HL-60 (cell line): ENCODE results near the gene ADIPOR2.

Source experiments
- GABPA ChIP-seq: IDR thresholded peaks from 2 replicates; pipeline ENCODE4 v1.6.1; 2012; ENCODE audit warnings: low read depth
- POLR2AphosphoS5 ChIP-seq: IDR thresholded peaks from 2 replicates; pipeline ENCODE4 v1.6.1; 2012; ENCODE audit warnings: low read depth
- SPI1 ChIP-seq: IDR thresholded peaks from 2 replicates; pipeline ENCODE4 v1.6.1; 2012; ENCODE audit warnings: low read depth, mild to moderate bottlenecking, borderline replicate concordance
- TF ChIP-seq, protein P1 (sequence below): IDR thresholded peaks from one replicate; pipeline ENCODE4 v1.5.1; 2011; ENCODE audit warnings: low read length, control low read depth, inconsistent platforms; ENCODE audit not compliant: insufficient read depth
- TF ChIP-seq, protein P2 (sequence below): IDR thresholded peaks from 2 replicates; pipeline ENCODE4 v1.6.1; 2012; ENCODE audit warnings: low read depth; ENCODE audit not compliant: insufficient replicate concordance

DNA sequence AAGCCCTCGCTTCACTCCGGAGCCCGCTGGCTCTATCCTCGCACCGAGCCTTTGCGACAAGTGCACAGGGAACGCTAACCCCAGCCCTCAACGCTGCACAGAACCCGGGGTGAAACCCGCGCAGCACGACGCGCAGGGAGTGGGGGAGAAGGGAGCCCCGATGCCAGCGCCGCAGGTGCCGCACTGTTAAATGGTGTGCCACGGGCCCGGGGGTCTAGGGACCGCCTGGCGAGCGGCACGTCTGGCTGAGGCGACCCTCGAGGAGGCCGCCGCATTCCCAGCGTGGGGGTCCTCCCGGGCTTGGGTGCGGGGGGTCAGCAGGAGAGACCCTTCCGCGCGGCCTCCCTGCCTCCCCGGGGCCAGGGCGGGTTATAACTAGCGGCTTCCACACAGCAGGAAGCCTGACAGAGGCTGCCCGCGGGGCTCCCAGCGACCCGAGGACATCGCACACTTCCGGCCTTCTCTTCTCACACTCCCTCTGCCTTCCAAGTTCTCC lies 105.7 kb downstream of the ADIPOR2 start:
- TF ChIP-seq, protein P1, sequence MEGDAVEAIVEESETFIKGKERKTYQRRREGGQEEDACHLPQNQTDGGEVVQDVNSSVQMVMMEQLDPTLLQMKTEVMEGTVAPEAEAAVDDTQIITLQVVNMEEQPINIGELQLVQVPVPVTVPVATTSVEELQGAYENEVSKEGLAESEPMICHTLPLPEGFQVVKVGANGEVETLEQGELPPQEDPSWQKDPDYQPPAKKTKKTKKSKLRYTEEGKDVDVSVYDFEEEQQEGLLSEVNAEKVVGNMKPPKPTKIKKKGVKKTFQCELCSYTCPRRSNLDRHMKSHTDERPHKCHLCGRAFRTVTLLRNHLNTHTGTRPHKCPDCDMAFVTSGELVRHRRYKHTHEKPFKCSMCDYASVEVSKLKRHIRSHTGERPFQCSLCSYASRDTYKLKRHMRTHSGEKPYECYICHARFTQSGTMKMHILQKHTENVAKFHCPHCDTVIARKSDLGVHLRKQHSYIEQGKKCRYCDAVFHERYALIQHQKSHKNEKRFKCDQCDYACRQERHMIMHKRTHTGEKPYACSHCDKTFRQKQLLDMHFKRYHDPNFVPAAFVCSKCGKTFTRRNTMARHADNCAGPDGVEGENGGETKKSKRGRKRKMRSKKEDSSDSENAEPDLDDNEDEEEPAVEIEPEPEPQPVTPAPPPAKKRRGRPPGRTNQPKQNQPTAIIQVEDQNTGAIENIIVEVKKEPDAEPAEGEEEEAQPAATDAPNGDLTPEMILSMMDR = no peak
- TF ChIP-seq POLR2AphosphoS5 (no peak), GABPA (no peak), SPI1 (no peak)
- TF ChIP-seq, protein P2, sequence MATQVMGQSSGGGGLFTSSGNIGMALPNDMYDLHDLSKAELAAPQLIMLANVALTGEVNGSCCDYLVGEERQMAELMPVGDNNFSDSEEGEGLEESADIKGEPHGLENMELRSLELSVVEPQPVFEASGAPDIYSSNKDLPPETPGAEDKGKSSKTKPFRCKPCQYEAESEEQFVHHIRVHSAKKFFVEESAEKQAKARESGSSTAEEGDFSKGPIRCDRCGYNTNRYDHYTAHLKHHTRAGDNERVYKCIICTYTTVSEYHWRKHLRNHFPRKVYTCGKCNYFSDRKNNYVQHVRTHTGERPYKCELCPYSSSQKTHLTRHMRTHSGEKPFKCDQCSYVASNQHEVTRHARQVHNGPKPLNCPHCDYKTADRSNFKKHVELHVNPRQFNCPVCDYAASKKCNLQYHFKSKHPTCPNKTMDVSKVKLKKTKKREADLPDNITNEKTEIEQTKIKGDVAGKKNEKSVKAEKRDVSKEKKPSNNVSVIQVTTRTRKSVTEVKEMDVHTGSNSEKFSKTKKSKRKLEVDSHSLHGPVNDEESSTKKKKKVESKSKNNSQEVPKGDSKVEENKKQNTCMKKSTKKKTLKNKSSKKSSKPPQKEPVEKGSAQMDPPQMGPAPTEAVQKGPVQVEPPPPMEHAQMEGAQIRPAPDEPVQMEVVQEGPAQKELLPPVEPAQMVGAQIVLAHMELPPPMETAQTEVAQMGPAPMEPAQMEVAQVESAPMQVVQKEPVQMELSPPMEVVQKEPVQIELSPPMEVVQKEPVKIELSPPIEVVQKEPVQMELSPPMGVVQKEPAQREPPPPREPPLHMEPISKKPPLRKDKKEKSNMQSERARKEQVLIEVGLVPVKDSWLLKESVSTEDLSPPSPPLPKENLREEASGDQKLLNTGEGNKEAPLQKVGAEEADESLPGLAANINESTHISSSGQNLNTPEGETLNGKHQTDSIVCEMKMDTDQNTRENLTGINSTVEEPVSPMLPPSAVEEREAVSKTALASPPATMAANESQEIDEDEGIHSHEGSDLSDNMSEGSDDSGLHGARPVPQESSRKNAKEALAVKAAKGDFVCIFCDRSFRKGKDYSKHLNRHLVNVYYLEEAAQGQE = no peak
